Keratinocyte (primary cell): ENCODE data around the gene IGHMBP2. TPM values are rescaled to one million over a fixed set of nuclear protein-coding genes. Genes with fewer than 3 reads are reported as not detected.

ENCODE experiments used
- DNase-seq: peaks from one replicate; pipeline ENCODE4 v3.0.0-alpha.2; 2011; ENCODE audit warnings: low read depth, missing footprints, low spot score
- FAIRE-seq: peaks from 2 replicates; lab custom pipeline; 2011; peaks lifted over from hg19 to GRCh38; lab: Jason Lieb, UNC
- H2AFZ ChIP-seq: 2 replicates; pipeline ENCODE4 v1.6.0; 2012; ENCODE audit warnings: low read length, control low read depth, inconsistent platforms; ENCODE audit not compliant: control insufficient read depth
- H3K27ac ChIP-seq: 2 replicates; pipeline ENCODE4 v1.5.1; 2011; ENCODE audit warnings: low read length; ENCODE audit not compliant: control insufficient read depth, insufficient read depth
- H3K27me3 ChIP-seq: 3 replicates; pipeline ENCODE4 v1.6.0; 2011; ENCODE audit warnings: low read length; ENCODE audit not compliant: control insufficient read depth, insufficient read depth; ENCODE audit errors: extremely low read depth
- H3K36me3 ChIP-seq, 2 experiments: 2 replicates in 1 of 2; 3 replicates in 1 of 2; pipeline ENCODE4 v1.5.1; 2011; ENCODE audit warnings: low read length in 2 of 2, mild to moderate bottlenecking in 1 of 2; ENCODE audit not compliant: control insufficient read depth in 2 of 2, insufficient read depth in 2 of 2; ENCODE audit errors: extremely low read depth in 1 of 2
- H3K4me1 ChIP-seq: 3 replicates; pipeline ENCODE4 v1.5.1; 2011; ENCODE audit warnings: low read length; ENCODE audit not compliant: control insufficient read depth, insufficient read depth; ENCODE audit errors: extremely low read depth
- H3K4me2 ChIP-seq: 3 replicates; pipeline ENCODE4 v1.6.0; 2011; ENCODE audit warnings: low read depth, low read length; ENCODE audit not compliant: control insufficient read depth, insufficient read depth; ENCODE audit errors: extremely low read depth
- H3K4me3 ChIP-seq, 3 experiments: fragments of 200-600 bp in 1 of 3; sonication (generic) in 1 of 3; 2 replicates in 2 of 3; 3 replicates in 1 of 3; pipeline ENCODE4 v1.5.1; 2011 to 2016; ENCODE audit warnings: low read length in 3 of 3, mild to moderate bottlenecking in 3 of 3, control low read depth in 2 of 3, inconsistent platforms in 1 of 3, low read depth in 1 of 3, mixed read lengths in 1 of 3, mixed run types in 1 of 3, moderate library complexity in 1 of 3; ENCODE audit not compliant: control insufficient read depth in 2 of 3, insufficient read depth in 2 of 3; ENCODE audit errors: extremely low read depth in 1 of 3
- H3K79me2 ChIP-seq: 2 replicates; pipeline ENCODE4 v1.6.0; 2012; ENCODE audit warnings: low read length; ENCODE audit not compliant: control insufficient read depth, insufficient read depth
- H3K9ac ChIP-seq: 3 replicates; pipeline ENCODE4 v1.6.0; 2011; ENCODE audit warnings: low read length; ENCODE audit not compliant: control insufficient read depth, insufficient read depth; ENCODE audit errors: extremely low read depth
- H3K9me1 ChIP-seq: 3 replicates; pipeline ENCODE4 v1.6.0; 2011; ENCODE audit warnings: low read length; ENCODE audit not compliant: control insufficient read depth, insufficient read depth; ENCODE audit errors: extremely low read depth
- H3K9me3 ChIP-seq: 2 replicates; pipeline ENCODE4 v1.5.1; 2012; ENCODE audit warnings: low read depth, low read length; ENCODE audit not compliant: control insufficient read depth
- H4K20me1 ChIP-seq: 3 replicates; pipeline ENCODE4 v1.6.0; 2011; ENCODE audit warnings: low read length; ENCODE audit not compliant: control insufficient read depth, insufficient read depth; ENCODE audit errors: extremely low read depth
- EZH2 ChIP-seq: IDR thresholded peaks from one replicate; pipeline ENCODE4 v1.6.1; 2012; ENCODE audit warnings: inconsistent platforms, mild to moderate bottlenecking, low read length, moderate library complexity
- dilution Hi-C: fragments of 300-500 bp; cut with MboI; formaldehyde crosslinking; loops from one replicate; pipeline ENCODE4 v1.7.0; 2020; ENCODE audit warnings: low sequenced_read_pairs; ENCODE audit not compliant: extremely low pct_ligation_motif_present
- polyA plus RNA-seq, 5 experiments: library from polyadenylated mRNA; depleted of rRNA in 3 of 5; stranded (reverse) in 3 of 5; stranded (forward) in 1 of 5; unstranded in 1 of 5; fragments of >200 nt; gene quantifications; 1 replicate in 1 of 5; 2 replicates in 3 of 5; 3 replicates in 1 of 5; pipeline versions ENCODE4 v1.2.1 to v1.2.3, GENCODE V29; 2011 to 2012; ENCODE audit warnings: missing spikeins in 2 of 5, low read depth in 1 of 5, low replicate concordance in 1 of 5
- TF ChIP-seq, protein P1 (sequence below), 3 experiments: IDR thresholded peaks in 1 of 3; conservative IDR thresholded peaks in 1 of 3; optimal IDR thresholded peaks in 1 of 3; 2 replicates in 2 of 3; 3 replicates in 1 of 3; pipeline versions ENCODE3 to v1.5.1; 2011; ENCODE audit warnings: low read length in 3 of 3, mild to moderate bottlenecking in 3 of 3, moderate library complexity in 2 of 3, control low read depth in 1 of 3, inconsistent platforms in 1 of 3; ENCODE audit not compliant: insufficient read depth in 2 of 3; ENCODE audit errors: extremely low read depth in 1 of 3

IGHMBP2 gene
- polyA plus RNA-seq, 1 donor (not counting 4 experiments of a cell fraction or from before 2014, with no cell fraction given): 10.0 TPM

DNA sequence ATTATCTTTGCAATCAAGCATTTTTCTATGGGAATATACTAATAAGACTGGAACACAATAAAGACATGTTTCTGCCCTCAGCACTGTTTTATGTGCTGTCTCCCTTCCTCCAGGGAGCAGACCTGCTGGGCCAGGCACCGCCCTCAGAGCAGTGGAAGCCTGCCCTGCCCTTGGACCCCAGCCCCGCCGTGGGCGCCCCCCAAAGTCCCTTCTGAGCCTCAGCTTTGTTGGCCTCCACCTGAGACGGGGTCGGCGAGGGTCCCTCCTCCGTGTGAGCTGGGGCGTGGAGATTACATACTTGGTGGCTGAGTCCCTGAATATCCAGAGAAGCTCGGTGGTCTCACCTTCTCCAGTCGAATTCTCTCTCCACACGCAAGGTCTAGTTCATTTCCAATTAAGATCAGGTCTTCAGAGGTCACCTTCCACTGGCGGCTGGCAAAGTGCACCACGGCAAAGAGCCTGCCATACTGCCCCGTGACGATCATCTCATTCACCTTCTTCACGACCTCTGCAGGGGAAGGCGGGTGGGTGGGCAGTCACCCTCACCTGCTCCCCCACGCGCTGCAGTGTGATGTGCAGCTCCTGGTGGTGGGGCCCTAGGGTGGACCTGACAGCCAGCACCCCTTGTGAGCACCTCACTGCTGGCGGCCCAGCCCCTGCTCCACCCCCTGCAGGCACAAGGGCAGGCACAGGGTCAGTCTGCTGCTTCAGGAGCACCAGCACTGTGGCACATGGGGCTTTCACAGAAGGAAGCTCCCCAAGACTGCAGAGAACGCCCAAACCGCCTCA lies 7.3 kb upstream of the IGHMBP2 start:
- no peak overlapping the region for H2AFZ ChIP-seq
- H3K9me3 ChIP-seq: no peaks in the 10 kb centered on the region
- no peak for FAIRE-seq
- peaks cover 2% of the 10 kb centered on the region for H3K4me1 ChIP-seq
- peaks cover 34 to 51% of the 10 kb centered on the region in 2 experiments for H3K36me3 ChIP-seq
- H4K20me1 ChIP-seq: no peaks in the 10 kb centered on the region
- H3K4me2 ChIP-seq: no peak overlapping the region
- DNase-seq: no peak
- H3K27me3 ChIP-seq: no peaks in the 10 kb centered on the region
- TF ChIP-seq EZH2: no peak
- TF ChIP-seq, protein P1, sequence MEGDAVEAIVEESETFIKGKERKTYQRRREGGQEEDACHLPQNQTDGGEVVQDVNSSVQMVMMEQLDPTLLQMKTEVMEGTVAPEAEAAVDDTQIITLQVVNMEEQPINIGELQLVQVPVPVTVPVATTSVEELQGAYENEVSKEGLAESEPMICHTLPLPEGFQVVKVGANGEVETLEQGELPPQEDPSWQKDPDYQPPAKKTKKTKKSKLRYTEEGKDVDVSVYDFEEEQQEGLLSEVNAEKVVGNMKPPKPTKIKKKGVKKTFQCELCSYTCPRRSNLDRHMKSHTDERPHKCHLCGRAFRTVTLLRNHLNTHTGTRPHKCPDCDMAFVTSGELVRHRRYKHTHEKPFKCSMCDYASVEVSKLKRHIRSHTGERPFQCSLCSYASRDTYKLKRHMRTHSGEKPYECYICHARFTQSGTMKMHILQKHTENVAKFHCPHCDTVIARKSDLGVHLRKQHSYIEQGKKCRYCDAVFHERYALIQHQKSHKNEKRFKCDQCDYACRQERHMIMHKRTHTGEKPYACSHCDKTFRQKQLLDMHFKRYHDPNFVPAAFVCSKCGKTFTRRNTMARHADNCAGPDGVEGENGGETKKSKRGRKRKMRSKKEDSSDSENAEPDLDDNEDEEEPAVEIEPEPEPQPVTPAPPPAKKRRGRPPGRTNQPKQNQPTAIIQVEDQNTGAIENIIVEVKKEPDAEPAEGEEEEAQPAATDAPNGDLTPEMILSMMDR (optimal IDR thresholded peaks at IDR 0.05 in 1 of 3, IDR thresholded peaks at IDR 0.05 in 1 of 3, conservative IDR thresholded peaks at IDR 0.05 in 1 of 3; ENCODE audit: extremely low read depth in 1 of 3, insufficient read depth in 2 of 3, low read length in 3 of 3): no peak
- H3K79me2 ChIP-seq: peaks cover 12% of the 10 kb centered on the region
- dilution Hi-C loops: no loop called here
- no peaks in the 10 kb centered on the region for H3K9me1 ChIP-seq
- no peak overlapping the region for H3K4me3 ChIP-seq
- H3K9ac ChIP-seq: no peak overlapping the region
- no peak overlapping the region for H3K27ac ChIP-seq

DNA sequence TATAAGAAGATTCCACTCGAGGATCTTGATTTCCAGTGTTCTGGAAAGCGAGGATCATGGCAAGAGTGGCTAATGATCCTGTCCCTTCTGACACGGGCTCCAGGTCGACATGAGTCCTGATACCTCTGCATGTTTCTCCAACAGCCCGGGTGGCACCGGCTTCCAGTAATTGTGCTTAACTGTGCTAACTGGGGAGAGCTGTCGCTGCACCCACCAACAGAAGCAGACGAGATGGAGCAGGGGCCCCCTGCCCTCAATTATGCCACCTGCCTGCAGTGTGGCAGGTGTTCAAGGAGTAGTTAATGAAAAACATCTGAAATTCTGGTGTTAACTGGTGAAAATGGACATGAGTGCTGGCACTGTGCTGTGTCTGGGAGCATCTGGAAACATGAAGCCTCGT lies 6.2 kb upstream of the IGHMBP2 start:
- no peak overlapping the region for H3K9ac ChIP-seq
- H3K79me2 ChIP-seq: peaks cover 23% of the 10 kb centered on the region
- H3K9me1 ChIP-seq: no peaks in the 10 kb centered on the region
- no peak for DNase-seq
- H2AFZ ChIP-seq: no peak overlapping the region
- H4K20me1 ChIP-seq: no peaks in the 10 kb centered on the region
- TF ChIP-seq EZH2: no peak
- TF ChIP-seq, protein P1 (optimal IDR thresholded peaks at IDR 0.05 in 1 of 3, IDR thresholded peaks at IDR 0.05 in 1 of 3, conservative IDR thresholded peaks at IDR 0.05 in 1 of 3; ENCODE audit: extremely low read depth in 1 of 3, insufficient read depth in 2 of 3, low read length in 3 of 3): no peak
- peaks cover 4% of the 10 kb centered on the region for H3K4me1 ChIP-seq
- H3K4me3 ChIP-seq: no peak overlapping the region
- peaks cover 30 to 50% of the 10 kb centered on the region in 2 experiments for H3K36me3 ChIP-seq
- H3K27ac ChIP-seq: no peak overlapping the region
- no peak for FAIRE-seq
- dilution Hi-C loops: no loop called here
- H3K4me2 ChIP-seq: no peak overlapping the region
- no peaks in the 10 kb centered on the region for H3K27me3 ChIP-seq
- H3K9me3 ChIP-seq: no peaks in the 10 kb centered on the region
